Urothelium cell line (cell line): ENCODE measurements around the gene PIGM.
A peak's percentile ranks its signal among the peaks of the same experiment; 100 is the strongest.

Experiments used
- DNase-seq: peaks from one replicate; pipeline ENCODE4 v3.0.0; 2011; ENCODE audit warnings: low spot score, mixed read lengths
- FAIRE-seq: peaks from 2 replicates; lab custom pipeline; 2011; peaks lifted over from hg19 to GRCh38; lab: Jason Lieb, UNC

Gene PIGM

DNA sequence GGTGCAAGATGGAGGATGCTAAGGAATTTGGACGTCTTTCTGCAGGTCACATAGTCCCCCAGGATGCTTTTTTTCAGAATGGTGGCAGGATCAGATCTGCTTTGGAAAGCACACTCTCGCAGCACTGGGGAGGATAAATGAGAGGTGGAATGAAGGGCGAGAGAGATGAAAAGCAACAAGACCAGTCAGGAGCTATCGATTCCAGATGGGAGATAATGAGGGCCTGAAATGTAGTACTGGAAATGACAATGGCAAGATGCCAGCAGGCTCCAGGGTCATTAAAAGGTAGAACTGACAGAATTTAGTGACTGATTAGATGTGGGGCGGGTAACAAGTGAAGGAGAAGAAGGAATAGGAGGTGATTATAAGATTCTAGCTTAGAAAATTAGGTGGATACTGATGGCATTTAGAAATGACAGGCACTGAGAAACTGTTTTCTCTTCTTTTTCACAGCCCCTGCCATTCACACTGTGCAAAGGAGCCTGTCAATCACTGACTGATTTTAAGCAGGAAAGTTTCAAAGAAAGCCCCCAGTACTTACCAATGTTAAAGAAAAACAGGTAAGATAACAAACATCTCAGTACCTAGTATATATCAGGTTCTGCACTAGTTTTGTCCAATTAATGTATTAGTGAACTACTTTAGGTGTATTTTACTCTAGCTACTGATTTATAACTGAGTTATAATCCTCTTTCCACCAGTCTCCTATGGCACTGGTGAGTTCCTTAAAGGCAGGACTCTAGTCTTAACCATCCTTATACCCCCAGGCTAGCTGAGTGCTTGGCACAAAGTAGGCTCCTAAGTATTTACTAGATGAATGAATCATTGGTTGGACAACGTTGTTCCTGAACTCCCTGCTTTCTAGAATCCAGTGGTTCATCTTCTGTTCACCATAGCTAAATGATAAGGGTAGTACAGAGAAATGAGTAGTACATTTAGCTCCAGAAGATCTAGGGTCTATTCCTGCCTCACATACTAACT lies 9.2 kb downstream of the PIGM start:
- no peak for FAIRE-seq
- no peak for DNase-seq

GRCh38 chr1:160021376-160022074 lies 10.3 kb downstream of the PIGM start:
- no peak for FAIRE-seq

DNA sequence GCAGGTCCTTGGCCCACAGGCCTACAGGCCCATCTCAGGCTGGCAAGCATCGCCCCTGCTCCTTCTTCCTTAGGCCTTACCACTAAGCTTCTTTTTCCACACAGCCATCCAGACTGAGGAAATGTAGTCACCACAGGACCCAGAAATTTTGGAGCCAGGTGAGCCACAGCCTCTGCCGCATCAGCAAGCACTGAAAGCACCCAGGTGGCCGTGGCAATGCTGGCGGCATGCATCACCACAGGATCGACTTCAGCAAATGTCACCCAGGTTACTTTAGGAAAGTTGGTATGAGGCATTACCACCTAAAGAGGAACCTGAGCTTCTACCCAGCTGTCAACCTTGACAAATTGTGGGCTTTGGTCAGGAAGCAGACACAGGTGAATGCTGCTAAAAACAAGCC lies 11.6 kb downstream of the PIGM start:
- DNase-seq, result no peak
- no peak for FAIRE-seq

More at GRCh38 chr1:160021376-160022074, 10.3 kb downstream of the PIGM start:
- DNase-seq, result no peak

DNA sequence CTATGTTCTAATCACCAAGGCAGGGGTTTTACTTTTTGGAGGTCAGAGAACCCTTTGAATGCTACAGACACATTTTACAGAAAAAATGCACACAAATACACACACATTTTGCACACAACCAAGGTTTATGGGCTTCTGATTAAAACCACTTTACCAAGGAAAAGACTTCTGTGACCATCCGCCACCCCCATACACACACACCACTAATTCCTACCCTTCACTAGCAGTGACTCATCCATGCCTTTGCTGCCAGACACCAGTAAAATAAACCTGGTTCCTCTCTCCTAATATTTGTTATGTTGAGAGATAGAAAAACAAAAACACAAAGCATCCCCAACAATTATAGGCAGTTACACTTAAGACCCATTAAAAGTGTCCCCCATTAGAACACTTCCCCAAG lies 12.9 kb downstream of the PIGM start:
- FAIRE-seq, result no peak
- peak; percentile 56 for DNase-seq

- FAIRE-seq (no peak), DNase-seq (no peak)
These were observed 13.4 kb downstream of the PIGM start for GRCh38 chr1:160018347-160018746.

GRCh38 chr1:160017592-160017991 lies 14.2 kb downstream of the PIGM start:
- FAIRE-seq (no peak), DNase-seq (no peak)

DNA sequence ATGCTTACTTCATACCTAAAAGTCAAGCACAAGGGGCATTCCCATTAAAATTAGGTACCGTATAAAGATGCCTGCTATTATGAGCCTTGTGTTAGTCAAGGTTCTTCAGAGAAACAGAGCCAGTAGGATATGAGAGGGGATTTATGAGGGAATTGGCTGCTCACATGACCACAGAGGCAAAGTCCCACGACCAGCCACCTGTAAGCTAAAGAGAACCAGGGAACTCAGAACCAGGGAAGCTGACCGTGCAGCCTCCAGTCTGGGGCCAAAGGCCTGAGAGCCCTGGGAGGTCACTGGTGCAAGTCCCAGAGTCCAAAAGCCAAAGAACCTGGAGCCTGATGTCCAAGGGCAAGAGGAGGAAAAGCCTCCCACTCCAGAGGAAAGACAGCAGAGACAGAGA lies 20.0 kb downstream of the PIGM start:
- no peak for FAIRE-seq
- DNase-seq, result no peak

- DNase-seq (no peak), FAIRE-seq (no peak)
These were observed 22.0 kb downstream of the PIGM start for GRCh38 chr1:160009801-160010200.

- DNase-seq, result no peak
- FAIRE-seq, result no peak
These were observed 22.7 kb downstream of the PIGM start for GRCh38 chr1:160009081-160009480.

- FAIRE-seq, result no peak
- DNase-seq, result peak; percentile 24
These were observed 24.1 kb downstream of the PIGM start for GRCh38 chr1:160007577-160008200.

GRCh38 chr1:160006312-160006940 lies 25.4 kb downstream of the PIGM start:
- peak; percentile 78 for DNase-seq

GRCh38 chr1:160005070-160005469 lies 26.7 kb downstream of the PIGM start:
- FAIRE-seq (no peak), DNase-seq (no peak)

More at GRCh38 chr1:160006312-160006940, 25.4 kb downstream of the PIGM start:
- FAIRE-seq, result no peak

- no peak for DNase-seq
- no peak for FAIRE-seq
These were observed 27.4 kb downstream of the PIGM start for GRCh38 chr1:160004425-160004824.

DNA sequence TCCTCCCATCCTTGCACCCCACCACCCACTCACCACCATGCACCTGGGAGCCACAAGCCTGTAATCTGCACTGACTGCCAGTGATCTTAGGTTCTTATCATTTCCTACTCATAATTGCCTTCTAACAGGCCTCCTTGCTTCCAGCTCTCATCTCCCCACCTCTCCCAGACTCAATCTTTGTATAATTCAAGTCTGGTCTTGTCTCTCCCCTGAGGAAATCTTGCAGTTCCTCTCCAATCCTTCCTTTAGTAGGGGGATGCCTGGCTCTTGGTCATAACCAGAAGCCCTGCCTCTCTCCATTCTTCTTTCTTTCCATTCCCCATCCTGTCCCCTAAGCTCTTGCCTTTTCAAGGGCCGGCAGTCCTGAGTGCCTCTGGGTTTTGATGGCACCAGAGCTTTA lies 27.8 kb downstream of the PIGM start:
- no peak for FAIRE-seq
- no peak for DNase-seq

DNA sequence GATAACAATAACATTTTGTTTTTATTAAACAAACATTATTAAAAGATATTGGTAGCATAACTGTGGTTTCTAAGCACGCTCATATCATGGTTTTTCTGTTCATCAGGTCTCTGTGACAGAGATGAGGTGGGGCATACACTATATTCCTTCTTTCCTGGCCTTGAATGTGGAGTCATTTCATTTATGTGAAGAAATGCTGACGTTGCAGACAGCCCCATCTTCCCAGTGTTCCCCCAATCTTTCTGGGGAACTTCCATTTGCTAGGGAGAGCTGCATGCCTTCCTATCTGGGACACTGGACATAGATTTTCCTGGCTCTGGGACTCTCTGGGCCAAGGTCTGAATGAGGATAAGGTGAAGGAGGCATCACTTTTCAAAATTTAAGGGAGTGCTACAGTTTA lies 30.4 kb downstream of the PIGM start:
- DNase-seq, result no peak
- FAIRE-seq, result no peak

GRCh38 chr1:159999204-159999603 lies 32.6 kb downstream of the PIGM start:
- no peak for FAIRE-seq

DNA sequence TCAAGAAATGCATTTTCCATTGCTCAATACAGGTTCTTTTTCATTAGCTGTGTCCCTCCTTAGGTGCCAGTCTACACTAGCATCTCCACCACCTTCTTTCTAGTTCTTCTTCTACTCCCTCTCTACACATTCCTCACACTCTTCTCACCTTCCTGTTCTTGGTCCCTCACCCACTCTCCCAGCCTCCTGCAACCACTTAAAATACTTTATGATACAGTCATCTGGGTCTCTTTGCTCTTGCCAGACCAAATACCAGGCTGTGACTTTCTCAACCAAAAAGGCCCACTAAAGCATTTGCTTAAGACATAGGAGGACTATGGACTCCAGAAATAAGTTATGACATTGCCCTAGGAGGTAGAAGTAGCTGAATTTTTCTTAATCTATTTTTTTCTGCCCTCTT lies 35.1 kb downstream of the PIGM start:
- DNase-seq, result peak; percentile 77
- peak; percentile 42 for FAIRE-seq

More at GRCh38 chr1:159999204-159999603, 32.6 kb downstream of the PIGM start:
- peak; percentile 39 for DNase-seq

- DNase-seq (no peak), FAIRE-seq (no peak)
These were observed 36.9 kb downstream of the PIGM start for GRCh38 chr1:159994896-159995295.

DNA sequence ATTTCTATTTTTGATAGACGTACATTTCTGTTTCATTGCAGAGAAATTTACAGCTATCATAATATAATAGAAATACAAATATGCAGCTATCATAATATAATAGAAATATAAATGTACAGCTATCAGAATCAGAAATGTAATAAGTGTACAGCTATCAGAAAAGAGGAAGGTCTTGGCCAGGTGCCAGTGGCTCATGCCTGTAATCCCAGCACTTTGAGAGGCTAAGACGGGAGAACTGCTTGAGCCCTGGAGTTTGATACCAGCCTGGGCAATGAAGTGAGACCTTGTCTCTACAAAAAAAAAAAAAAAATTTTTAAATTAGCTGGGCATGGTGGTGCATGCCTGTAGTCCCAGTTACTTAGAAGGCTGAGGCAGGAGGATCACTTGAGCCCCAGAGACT lies 37.9 kb downstream of the PIGM start:
- FAIRE-seq (no peak), DNase-seq (no peak)

DNA sequence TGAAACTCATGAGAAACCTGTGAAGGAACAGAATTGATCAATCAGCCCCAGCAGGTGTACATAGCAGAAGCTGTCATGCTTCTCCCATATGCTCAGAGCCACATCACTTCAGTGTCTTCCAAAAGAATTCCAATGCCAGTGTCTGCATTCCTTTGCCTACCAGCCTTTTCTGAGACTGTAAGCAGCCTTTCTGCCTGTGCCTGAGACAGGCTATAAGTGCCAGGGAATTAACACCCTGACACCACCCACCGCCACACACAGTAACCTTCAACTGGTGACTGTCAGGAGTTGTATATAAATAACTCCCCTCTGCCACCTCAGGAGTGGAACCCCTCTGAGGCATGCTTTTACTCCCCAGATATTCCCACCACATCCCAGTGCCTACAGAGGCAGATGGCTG lies 39.6 kb downstream of the PIGM start:
- DNase-seq (peak; percentile 18), FAIRE-seq (peak; percentile 35)

DNA sequence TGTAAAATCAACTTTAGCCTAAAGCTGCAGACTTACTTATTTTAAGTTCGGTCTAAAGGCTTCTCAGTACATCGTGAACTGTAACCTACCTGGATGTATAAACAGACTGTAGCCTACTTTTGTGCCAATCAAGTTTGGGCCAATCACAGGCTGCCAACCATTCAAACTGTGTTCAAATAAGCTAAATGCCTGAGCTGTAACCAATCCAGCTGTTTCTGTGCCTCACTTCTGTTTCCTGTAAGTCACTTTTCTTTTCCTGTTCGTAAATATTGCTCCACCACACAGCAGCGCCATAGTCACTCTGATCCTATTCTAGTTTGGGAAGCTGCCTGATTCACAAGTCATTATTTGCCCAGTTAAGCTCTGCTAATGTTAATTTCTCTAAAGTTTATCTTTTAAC lies 40.3 kb downstream of the PIGM start:
- FAIRE-seq (no peak), DNase-seq (no peak)
